HCT116 (cell line): ENCODE data around the gene ANKLE1. TPM values are rescaled to one million over a fixed set of nuclear protein-coding genes. Genes with fewer than 3 reads are reported as not detected.

Experiments used
- ATAC-seq: fragments of 200-7000 bp; cut with Tn5 transposase; 2 replicates; pipeline ENCODE4 v1.9.1; 2020; ENCODE audit warnings: mild to moderate bottlenecking, moderate library complexity
- BruUV-seq: library from RNA; stranded (reverse); fragments of 400-500 nt; replicated peaks from 2 replicates; lab custom pipeline; 2021; lab: Mats Ljungman, UMichigan
- CTCF ChIA-PET: fragments of 300-600 bp; sonication (Branson Sonifier 250); formaldehyde crosslinking; loops from one replicate; lab custom pipeline; 2021; ENCODE audit warnings: antibody characterized with exemption; lab: Charles Lee
- POLR2A ChIA-PET: fragments of 300-600, 350-600 bp; sonication (Branson Sonifier 250); formaldehyde crosslinking; loops from one replicate; lab custom pipeline; 2021; ENCODE audit warnings: antibody characterized with exemption; lab: Charles Lee
- RAD21 ChIA-PET, 2 experiments: fragments of 300-600 bp; sonication (Branson Sonifier 250); formaldehyde crosslinking; loops; one replicate each; lab custom pipeline; 2023; ENCODE audit warnings: low total read pairs in 2 of 2; ENCODE audit not compliant: uncharacterized antibody in 2 of 2, unreplicated experiment in 2 of 2, low non-redundant PET in 1 of 2; lab: Charles Lee
- DNase-seq: peaks from one replicate; pipeline ENCODE4 v3.0.0-alpha.2; 2010; ENCODE audit warnings: low read depth, low spot score
- H2AFZ ChIP-seq: fragments of 200-600 bp; shearing (Covaris generic), sonication (generic); 2 replicates; pipeline ENCODE4 v1.6.1; 2017; ENCODE audit warnings: low read depth, mixed run types, mixed read lengths, antibody characterized with exemption, low read length; ENCODE audit not compliant: poor library complexity, severe bottlenecking
- H3K27ac ChIP-seq: 2 replicates; pipeline ENCODE4 v1.5.1; 2012; ENCODE audit warnings: low read depth, low read length
- H3K27me3 ChIP-seq: fragments of 200-600 bp; sonication (generic); 2 replicates; pipeline ENCODE4 v1.6.1; 2016; ENCODE audit warnings: mixed run types, low read length, mixed read lengths; ENCODE audit not compliant: insufficient read depth
- H3K36me3 ChIP-seq, 2 experiments: fragments of 200-500 bp in 1 of 2; fragments of 200-600 bp in 1 of 2; sonication (Bioruptor generic) in 1 of 2; sonication (generic) in 1 of 2; 2 replicates each; pipeline versions ENCODE4 v1.5.1 to v1.6.1; 2014 to 2016; ENCODE audit warnings: low read length in 2 of 2, inconsistent platforms in 1 of 2, mixed read lengths in 1 of 2, mixed run types in 1 of 2; ENCODE audit not compliant: insufficient read depth in 2 of 2, control insufficient read depth in 1 of 2
- H3K4me1 ChIP-seq, 2 experiments: fragments of 200-600 bp in 1 of 2; sonication (generic) in 1 of 2; 2 replicates each; pipeline versions ENCODE4 v1.5.1 to v1.6.1; 2012 to 2017; ENCODE audit warnings: low read length in 2 of 2, inconsistent platforms in 1 of 2, mild to moderate bottlenecking in 1 of 2, mixed read lengths in 1 of 2, mixed run types in 1 of 2, moderate library complexity in 1 of 2; ENCODE audit not compliant: insufficient read depth in 2 of 2, control insufficient read depth in 1 of 2
- H3K4me2 ChIP-seq: fragments of 200-600 bp; sonication (generic); 2 replicates; pipeline ENCODE4 v1.6.1; 2017; ENCODE audit warnings: mixed run types, low read length, mixed read lengths
- H3K4me3 ChIP-seq, 2 experiments: fragments of 200-600 bp in 1 of 2; sonication (generic) in 1 of 2; replicated peaks in 1 of 2; 2 replicates each; pipeline ENCODE4 v1.5.1; 2011 to 2016; ENCODE audit warnings: low read length in 2 of 2, control low read depth in 1 of 2, low read depth in 1 of 2, mild to moderate bottlenecking in 1 of 2, mixed read lengths in 1 of 2, mixed run types in 1 of 2
- H3K79me2 ChIP-seq: fragments of 200-600 bp; sonication (generic); 2 replicates; pipeline ENCODE4 v1.6.1; 2017; ENCODE audit warnings: mild to moderate bottlenecking, mixed run types, low read length, moderate library complexity, mixed read lengths; ENCODE audit not compliant: insufficient read depth
- H3K9ac ChIP-seq: fragments of 200-600 bp; sonication (generic); 2 replicates; pipeline ENCODE4 v1.6.1; 2016; ENCODE audit warnings: low read length, mixed read lengths
- H3K9me2 ChIP-seq: fragments of 200-600 bp; sonication (generic), shearing (Covaris generic); 2 replicates; pipeline ENCODE4 v1.6.1; 2017; ENCODE audit warnings: mixed run types, mild to moderate bottlenecking, moderate library complexity; ENCODE audit not compliant: insufficient read depth
- H3K9me3 ChIP-seq, 2 experiments: fragments of 200-500 bp in 1 of 2; fragments of 200-600 bp in 1 of 2; sonication (Bioruptor generic) in 1 of 2; sonication (generic) in 1 of 2; 2 replicates each; pipeline ENCODE4 v1.6.1; 2014 to 2017; ENCODE audit warnings: low read length in 2 of 2, mixed read lengths in 2 of 2, inconsistent platforms in 1 of 2, low read depth in 1 of 2, mild to moderate bottlenecking in 1 of 2, mixed run types in 1 of 2, moderate library complexity in 1 of 2; ENCODE audit not compliant: control insufficient read depth in 1 of 2, insufficient read depth in 1 of 2
- H4K20me1 ChIP-seq: fragments of 200-600 bp; sonication (generic), shearing (Covaris generic); 2 replicates; pipeline ENCODE4 v1.6.1; 2017; ENCODE audit warnings: mixed run types, mild to moderate bottlenecking, moderate library complexity; ENCODE audit not compliant: insufficient read depth
- EGR1 ChIP-seq: IDR thresholded peaks from 2 replicates; pipeline ENCODE4 v1.6.1; 2012; ENCODE audit warnings: low read depth
- ELF1 ChIP-seq: IDR thresholded peaks from 2 replicates; pipeline ENCODE4 v1.6.1; 2012; ENCODE audit warnings: low read depth, borderline replicate concordance
- EZH2 ChIP-seq: fragments of 200-600 bp; sonication (generic); IDR thresholded peaks from 2 replicates; pipeline ENCODE4 v1.6.1; 2017; ENCODE audit warnings: antibody characterized with exemption, mixed run types
- FOSL1 ChIP-seq: IDR thresholded peaks from 2 replicates; pipeline ENCODE4 v1.6.1; 2012; ENCODE audit warnings: low read depth
- MAX ChIP-seq: IDR thresholded peaks from 2 replicates; pipeline ENCODE4 v1.6.1; 2012
- POLR2A ChIP-seq: IDR thresholded peaks from 2 replicates; pipeline ENCODE4 v1.7.0; 2011; ENCODE audit warnings: borderline replicate concordance; ENCODE audit not compliant: insufficient read depth, insufficient read length; ENCODE audit errors: extremely low read depth
- POLR2AphosphoS5 ChIP-seq: IDR thresholded peaks from 2 replicates; pipeline ENCODE4 v1.6.1; 2011; ENCODE audit warnings: mild to moderate bottlenecking, low read depth, low read length, moderate library complexity
- RAD21 ChIP-seq: IDR thresholded peaks from 2 replicates; pipeline ENCODE4 v1.6.1; 2012; ENCODE audit warnings: low read depth, mild to moderate bottlenecking
- REST ChIP-seq: IDR thresholded peaks from 2 replicates; pipeline ENCODE4 v1.6.1; 2012; ENCODE audit warnings: low read depth
- SIN3A ChIP-seq: IDR thresholded peaks from 2 replicates; pipeline ENCODE4 v1.6.1; 2012; ENCODE audit warnings: low read depth
- SRF ChIP-seq: IDR thresholded peaks from 2 replicates; pipeline ENCODE4 v1.6.1; 2012; ENCODE audit warnings: low read depth
- ZFX ChIP-seq: fragments of 450-650 bp; IDR thresholded peaks from 2 replicates; pipeline ENCODE4 v1.6.1; 2017
- intact Hi-C: fragments of 100-400 bp; cut with micrococcal nuclease; formaldehyde crosslinking; loops from 2 replicates; pipeline ENCODE4 v1.10.0; 2022
- total RNA-seq: library from RNA; stranded (reverse); gene quantifications from one replicate; pipeline ENCODE4 v1.2.1, GENCODE V29; 2021; ENCODE audit not compliant: unreplicated experiment

The ANKLE1 gene
- total RNA-seq, 1 experiment from 2014 or later, result 14.8 TPM

GRCh38 chr19:17307876-17308377 lies 26.2 kb downstream of the ANKLE1 start:
- POLR2A ChIA-PET, result interaction anchor here (1.3 to 3.2 kb wide), 5 partner anchors 14 to 112 kb away, joined by 4 to 39 read pairs (median 5); partner anchors contain the start of genes ANO8 and MVB12A

More at GRCh38 chr19:17307876-17308377, 26.2 kb downstream of the ANKLE1 start:
- no peaks in the 10 kb centered on the region for H3K9me3 ChIP-seq
- peaks cover 57 to 78% of the 10 kb centered on the region in 2 experiments for H3K4me1 ChIP-seq
- ATAC-seq (no peak), DNase-seq (no peak)
- no peaks in the 10 kb centered on the region for H4K20me1 ChIP-seq
- intact Hi-C loops, result loop anchor here (2.0 kb wide), 1 partner anchor 15 kb away; no protein-coding TSS in a partner anchor
- H3K27me3 ChIP-seq, result no peaks in the 10 kb centered on the region
- H3K36me3 ChIP-seq, result no peaks in the 10 kb centered on the region; a peak in 1 of 4 replicates
- BruUV-seq, result no TSS peak
- H3K4me2 ChIP-seq, result peak overlapping the region; percentile 99
- RAD21 ChIA-PET, result interaction anchor here (1.1 to 1.6 kb wide), 2 partner anchors 24 to 26 kb away, joined by 3 to 5 read pairs; no protein-coding TSS in a partner anchor
- peak overlapping the region; percentile 65 for H3K9ac ChIP-seq
- no peak for TF ChIP-seq EZH2
- no peak for TF ChIP-seq REST
- TF ChIP-seq ELF1, result no peak
- TF ChIP-seq ZFX, result no peak
- no peak for TF ChIP-seq POLR2A
- TF ChIP-seq EGR1, result no peak
- TF ChIP-seq SIN3A, result no peak
- TF ChIP-seq POLR2AphosphoS5, result no peak
- TF ChIP-seq RAD21, result no peak
- no peak for TF ChIP-seq SRF
- TF ChIP-seq MAX, result no peak
- no peak for TF ChIP-seq FOSL1
- no peak overlapping the region for H2AFZ ChIP-seq
- no peaks in the 10 kb centered on the region for H3K9me2 ChIP-seq
- peak overlapping the region; percentile 79 for H3K27ac ChIP-seq
- H3K4me3 ChIP-seq, result peak overlapping the region; percentile 80 to 98; a peak in 3 of 4 replicates
- peaks cover 48% of the 10 kb centered on the region for H3K79me2 ChIP-seq
- CTCF ChIA-PET, result interaction anchor here (1.6 to 1.7 kb wide), 2 partner anchors 15 to 25 kb away, joined by 5 to 8 read pairs; no protein-coding TSS in a partner anchor
